HG03045 (cell line): ENCODE data around the gene APOBEC3A.

Source experiments
- ATAC-seq: cut with Tn5 transposase; IDR thresholded peaks from one replicate; pipeline ENCODE4 v1.9.1; 2021; ENCODE audit warnings: mild to moderate bottlenecking, moderate library complexity; ENCODE audit not compliant: unreplicated experiment

APOBEC3A gene

GRCh38 chr22:38957046-38957770 is at the start of gene APOBEC3A:
Gene APOBEC3A, plus strand, starts transcription at chr22:38957609. Its CDS starts 83 bp downstream, at chr22:38957692.
- ATAC-seq, result no peak

- ATAC-seq, result no peak
Observed at GRCh38 chr22:38907767-38908166, 49.6 kb upstream of the APOBEC3A start.

- no peak for ATAC-seq
Observed at GRCh38 chr22:38911434-38911833, 46.0 kb upstream of the APOBEC3A start.

- ATAC-seq, result no peak
Observed at GRCh38 chr22:38919631-38920190, 37.7 kb upstream of the APOBEC3A start.

- ATAC-seq, result no peak
Observed at GRCh38 chr22:38921120-38921519, 36.3 kb upstream of the APOBEC3A start.

- no peak for ATAC-seq
Observed at GRCh38 chr22:38921806-38922205, 35.6 kb upstream of the APOBEC3A start.

GRCh38 chr22:38923463-38924346 is 33.7 kb upstream of the APOBEC3A start:
- no peak for ATAC-seq

- ATAC-seq, result no peak
Observed at GRCh38 chr22:38924347-38924952, 33.0 kb upstream of the APOBEC3A start.

- ATAC-seq, result no peak
Observed at GRCh38 chr22:38925571-38926041, 31.8 kb upstream of the APOBEC3A start.

- ATAC-seq, result no peak
Observed at GRCh38 chr22:38927033-38927781, 30.2 kb upstream of the APOBEC3A start.

- no peak for ATAC-seq
Observed at GRCh38 chr22:38930512-38930911, 26.9 kb upstream of the APOBEC3A start.

GRCh38 chr22:38935023-38935422 is 22.4 kb upstream of the APOBEC3A start:
- no peak for ATAC-seq

GRCh38 chr22:38935616-38936015 is 21.8 kb upstream of the APOBEC3A start:
- no peak for ATAC-seq

GRCh38 chr22:38936562-38936961 is 20.8 kb upstream of the APOBEC3A start:
- ATAC-seq, result no peak

- no peak for ATAC-seq
Observed at GRCh38 chr22:38937036-38937435, 20.4 kb upstream of the APOBEC3A start.

GRCh38 chr22:38937541-38937940 is 19.9 kb upstream of the APOBEC3A start:
- ATAC-seq, result no peak

GRCh38 chr22:38938221-38938620 is 19.2 kb upstream of the APOBEC3A start:
- no peak for ATAC-seq

GRCh38 chr22:38938925-38939324 is 18.5 kb upstream of the APOBEC3A start:
- ATAC-seq, result no peak

GRCh38 chr22:38940811-38941384 is 16.5 kb upstream of the APOBEC3A start:
- no peak for ATAC-seq

GRCh38 chr22:38941488-38941987 is 15.9 kb upstream of the APOBEC3A start:
- ATAC-seq, result no peak
